Stimulated activated CD8-positive, alpha-beta memory T cell treated with anti-CD3 and anti-CD28 coated beads, Interleukin-2, amount 100 ng/mL, for 48 hours (primary cell): ENCODE measurements around the gene KCNK17.

ENCODE experiments used
- DNase-seq, 2 donors: peaks; one replicate each; pipeline ENCODE4 v3.0.0-alpha.2; 2020; ENCODE audit warnings: low read depth in 2 of 2

Gene KCNK17

DNA sequence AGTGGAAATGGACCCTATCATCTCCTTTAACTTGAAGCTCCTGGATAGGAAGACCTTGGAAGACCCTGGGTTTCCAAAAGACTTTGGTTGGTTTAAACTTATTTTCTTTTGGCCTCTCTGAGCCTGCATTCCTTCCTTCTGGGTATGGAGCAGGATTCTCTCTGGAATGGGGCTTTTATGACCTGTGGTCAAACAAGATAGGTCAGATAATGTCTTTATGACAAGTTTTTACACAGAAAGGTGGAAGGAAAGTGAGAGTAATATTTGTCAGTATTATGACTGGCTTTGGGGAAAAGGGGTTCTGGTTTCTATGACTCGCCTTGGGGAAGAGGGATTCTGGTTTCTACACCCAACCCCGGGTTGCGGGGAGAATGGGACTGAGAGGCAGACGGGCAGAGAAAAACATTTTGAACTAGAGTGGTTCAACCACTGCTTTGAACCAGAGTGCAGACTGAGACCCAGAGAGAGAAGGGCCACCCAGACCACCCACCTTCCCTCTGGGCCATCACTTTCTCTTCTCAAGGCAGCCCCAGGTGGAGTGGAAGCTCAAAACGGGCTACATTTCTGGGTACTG, 47.4 kb downstream of the KCNK17 start:
- no peak for DNase-seq

DNA sequence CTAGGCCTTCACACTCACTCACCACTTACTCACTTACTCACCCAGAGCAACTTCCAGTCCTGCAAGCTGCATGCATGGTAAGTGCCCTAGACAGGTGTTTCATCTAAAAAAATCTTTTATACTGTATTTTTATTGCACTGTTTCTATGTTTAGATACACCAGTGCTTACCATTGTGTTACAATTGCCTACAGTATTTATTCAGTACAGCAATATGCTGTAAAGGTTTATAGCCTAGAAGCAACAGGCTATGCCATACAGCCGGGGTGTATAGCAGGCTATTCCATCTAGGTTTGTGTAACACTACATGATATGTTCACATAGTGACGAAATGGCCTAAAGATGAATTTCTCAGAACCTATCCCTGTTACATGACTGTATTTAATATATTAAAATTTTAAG, 47.8 kb downstream of the KCNK17 start:
- no peak for DNase-seq

DNA sequence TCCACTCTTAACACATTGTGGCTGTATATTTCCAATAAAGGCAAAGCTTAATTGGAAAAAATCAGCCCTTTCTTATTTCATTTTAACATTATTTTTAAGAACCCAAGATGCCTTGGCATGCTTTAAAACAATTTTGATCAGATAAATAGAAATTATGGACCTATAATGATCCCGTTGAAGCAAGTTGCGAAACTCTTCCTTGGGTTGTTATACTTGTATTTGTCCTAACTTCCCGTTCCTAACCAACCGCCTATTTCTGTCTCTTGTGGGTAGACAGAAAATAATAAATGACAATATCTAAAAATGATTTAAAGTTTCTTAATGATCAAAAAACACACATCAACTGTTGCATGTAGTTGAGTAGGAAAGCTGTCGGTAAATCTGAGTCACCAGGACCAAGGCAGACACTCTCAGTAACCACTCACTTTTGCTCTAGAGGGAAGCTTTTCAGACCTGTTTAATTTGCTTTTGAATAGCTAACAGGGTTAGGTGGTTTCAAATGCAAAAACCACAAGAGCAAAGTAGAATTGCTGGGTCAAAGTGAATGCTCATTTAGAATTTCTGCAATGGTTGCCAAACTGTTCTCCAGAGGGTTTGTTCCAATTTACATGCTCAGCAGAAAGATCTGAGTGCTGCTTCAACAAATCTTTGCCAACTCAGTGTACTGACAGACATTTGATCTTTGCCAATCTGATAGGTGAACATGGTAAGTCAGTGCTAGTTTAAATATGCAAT, 50.7 kb downstream of the KCNK17 start:
- no peak for DNase-seq

DNA sequence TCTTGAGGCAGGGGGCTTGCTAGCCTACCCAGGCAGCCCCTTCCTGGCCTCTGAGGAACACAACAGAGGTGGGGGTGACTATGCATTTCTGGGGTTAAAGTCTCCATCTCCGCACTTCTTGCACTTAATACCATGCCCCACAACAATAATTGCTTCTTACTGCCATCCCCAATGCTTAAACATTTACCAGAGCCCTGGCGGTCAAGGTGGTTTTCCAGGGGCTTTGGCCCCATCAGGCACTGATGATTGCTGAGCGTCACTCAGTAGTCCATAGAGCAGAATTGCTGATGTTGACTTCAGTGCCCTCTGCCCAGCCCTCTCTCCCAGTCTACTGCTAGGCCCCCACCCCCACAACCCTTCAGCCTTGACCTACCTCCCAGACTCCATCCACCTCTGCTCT, 52.5 kb downstream of the KCNK17 start:
- no peak for DNase-seq

DNA sequence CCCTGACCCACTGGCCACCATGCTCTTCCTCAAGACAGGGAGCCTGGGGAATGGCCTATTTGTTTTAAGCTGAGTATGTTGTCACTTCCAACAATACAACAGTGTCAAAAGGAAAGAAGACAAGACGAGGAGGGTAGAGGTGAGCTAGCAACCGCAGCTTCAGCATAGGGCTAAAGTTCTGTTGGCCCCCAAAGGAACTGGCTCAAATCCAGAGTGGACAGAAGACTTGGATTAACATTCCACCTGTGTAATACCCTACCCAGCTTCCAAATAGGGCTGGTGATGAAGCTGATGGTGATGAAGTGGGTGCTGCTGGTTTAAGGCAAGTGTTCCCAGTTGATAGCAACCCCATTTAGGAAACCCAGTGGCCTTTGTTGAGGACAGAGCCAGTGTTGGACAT, 53.3 kb downstream of the KCNK17 start:
- DNase-seq: no peak

DNA sequence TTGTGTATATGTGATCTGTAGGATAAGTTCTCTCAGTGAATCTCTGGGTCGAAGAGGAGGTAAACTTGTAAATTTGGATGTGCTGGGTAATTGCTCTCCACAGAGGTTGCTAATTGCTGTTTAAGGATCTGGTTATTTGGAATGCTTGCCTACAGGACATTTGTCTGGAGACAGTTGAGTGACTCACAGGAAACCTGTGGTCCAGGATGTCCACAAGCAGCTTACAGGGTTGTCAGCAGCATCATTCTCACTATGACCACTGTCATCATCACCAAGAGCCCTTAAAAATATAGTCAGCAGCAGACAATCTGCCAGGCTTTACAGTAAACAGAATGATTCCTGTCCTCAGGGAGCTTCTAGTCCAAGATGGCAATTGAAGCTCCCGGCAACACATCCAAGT, 53.8 kb downstream of the KCNK17 start:
- no peak for DNase-seq

DNA sequence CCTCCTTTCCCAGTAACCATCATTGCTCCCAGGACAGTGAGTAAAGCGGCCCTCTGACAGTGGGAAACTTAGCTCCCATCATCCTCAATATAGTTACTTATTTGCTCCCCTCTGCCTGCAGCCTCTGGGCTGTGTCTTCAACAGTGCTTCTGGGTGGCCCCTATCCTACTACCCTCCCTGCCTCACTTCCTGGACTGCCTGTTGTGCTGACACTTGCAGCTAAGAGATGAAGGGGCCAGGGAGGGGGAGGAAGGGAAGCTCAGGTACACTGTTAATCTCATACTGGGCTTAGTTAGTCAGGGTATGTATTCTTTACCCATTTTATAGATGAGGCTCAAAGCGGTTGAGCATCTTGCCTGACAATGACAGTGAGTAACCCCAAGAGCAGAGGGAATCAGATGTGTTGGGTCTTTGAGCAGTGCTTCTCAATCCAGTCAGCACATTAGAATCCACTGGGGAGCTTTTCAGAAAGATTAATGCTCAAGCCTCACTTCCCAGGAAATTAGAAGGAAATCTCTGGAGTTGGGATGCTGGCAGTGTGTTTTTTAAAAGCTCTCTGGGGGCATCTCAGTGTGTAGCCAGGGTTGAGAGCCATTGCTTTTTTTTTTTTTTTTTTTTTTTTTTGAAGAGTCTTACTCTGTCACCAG, 57.8 kb downstream of the KCNK17 start:
- DNase-seq: no peak

DNA sequence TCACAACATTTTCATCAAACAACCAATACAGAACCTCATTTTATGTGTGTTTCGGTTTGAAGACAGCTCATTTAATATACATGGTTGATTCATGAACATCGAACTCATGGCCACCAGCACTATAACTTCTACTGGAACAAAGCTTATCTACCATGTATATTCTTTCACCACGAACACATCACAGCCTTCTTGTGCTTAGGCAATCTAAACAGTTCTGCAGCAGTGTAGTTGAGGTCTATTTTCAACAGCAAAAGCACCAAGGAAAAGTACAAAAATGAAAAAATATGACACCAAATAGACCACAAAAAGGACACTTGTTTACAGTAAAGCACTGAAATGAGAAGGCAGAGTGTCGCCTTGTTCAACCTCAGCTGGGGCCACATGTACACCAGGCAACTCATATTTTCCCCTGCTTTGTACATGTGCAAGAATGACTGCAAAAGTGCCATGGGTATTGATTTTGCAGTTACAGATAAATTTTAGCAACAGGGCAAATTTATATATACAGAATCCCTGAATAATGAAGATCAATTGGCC, 59.2 kb downstream of the KCNK17 start:
- DNase-seq: no peak

DNA sequence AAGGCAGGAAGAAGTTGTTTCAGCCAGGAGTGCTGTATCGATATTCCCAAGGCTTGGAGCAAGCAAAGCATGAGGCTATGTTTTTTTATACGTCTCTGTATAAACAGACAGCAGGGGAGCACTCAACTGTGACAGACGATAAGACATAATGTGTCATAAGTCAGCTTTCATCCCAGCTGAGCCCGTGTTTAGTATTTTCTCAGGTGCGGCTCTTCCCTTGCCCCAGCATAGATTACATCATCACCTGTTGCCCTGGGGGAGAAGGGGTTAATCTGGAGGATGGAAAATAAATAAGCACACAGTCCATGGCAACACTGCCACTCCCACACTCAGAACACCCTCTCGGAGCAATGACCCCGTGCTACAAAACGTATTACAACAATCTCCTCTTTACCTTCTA, 62.8 kb downstream of the KCNK17 start:
- DNase-seq: no peak

DNA sequence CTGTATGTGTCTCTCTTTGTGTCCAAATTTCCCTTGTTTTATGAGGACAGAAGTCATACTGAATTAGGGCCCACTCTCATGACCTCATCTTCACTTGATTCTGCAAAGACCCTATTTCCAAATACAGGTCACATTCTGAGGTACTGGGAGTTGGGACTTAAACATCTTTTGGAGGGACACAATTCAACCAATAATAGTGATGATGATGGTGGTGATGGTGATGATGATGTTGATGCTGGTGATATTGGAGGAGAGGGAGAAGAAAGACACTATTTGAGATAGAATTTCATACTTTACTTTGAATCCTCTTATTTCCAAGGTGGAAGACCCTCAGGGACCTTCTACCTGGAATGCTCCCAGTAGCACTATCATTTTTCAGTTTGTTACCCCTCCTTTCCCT, 63.7 kb downstream of the KCNK17 start:
- DNase-seq: no peak

DNA sequence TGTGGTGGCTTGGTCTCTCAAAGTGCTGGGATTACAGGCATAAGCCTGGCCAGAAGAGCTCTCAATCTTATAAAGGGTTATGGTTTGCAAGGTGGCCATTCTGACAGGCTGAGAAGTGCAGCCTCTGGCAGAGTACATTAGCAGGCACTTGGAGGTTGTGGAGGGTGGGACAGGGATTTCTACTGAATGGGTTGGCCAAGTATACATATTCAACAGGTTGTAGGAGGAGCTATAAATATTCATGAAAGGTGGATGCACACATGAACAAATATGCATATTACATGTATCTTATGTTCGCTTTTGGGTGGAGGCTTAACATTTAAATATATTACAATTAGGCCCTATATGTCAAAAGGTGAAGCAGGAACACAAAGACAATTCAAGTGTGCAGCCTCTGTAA, 64.9 kb downstream of the KCNK17 start:
- no peak for DNase-seq
